Caco-2 (cell line): Measurements from ENCODE around the gene MED13L. TPM values are rescaled to one million over a fixed set of nuclear protein-coding genes. Genes with fewer than 3 reads are reported as not detected.

Experiments
- BruUV-seq: library from RNA; stranded (reverse); fragments of 400-500 nt; replicated peaks from 2 replicates; lab custom pipeline; 2021; lab: Mats Ljungman, UMichigan
- CTCF ChIA-PET: fragments of 300-600 bp; sonication (Branson Sonifier 250); formaldehyde crosslinking; loops from one replicate; lab custom pipeline; 2022; ENCODE audit warnings: antibody characterized with exemption; lab: Charles Lee
- POLR2A ChIA-PET: fragments of 300-600 bp; sonication (Branson Sonifier 250); formaldehyde crosslinking; loops from one replicate; lab custom pipeline; 2022; ENCODE audit warnings: antibody characterized with exemption; lab: Charles Lee
- DNase-seq, 2 experiments: peaks; one replicate each; pipeline versions ENCODE4 v3.0.0 to v3.0.0-alpha.2; 2020 to 2022
- H3K27me3 ChIP-seq: replicated peaks from 2 replicates; pipeline ENCODE4 v1.6.0; 2011; ENCODE audit warnings: low read length; ENCODE audit not compliant: control insufficient read depth, insufficient read depth
- H3K36me3 ChIP-seq: 2 replicates; pipeline ENCODE4 v1.5.1; 2011; ENCODE audit warnings: low read length; ENCODE audit not compliant: control insufficient read depth, insufficient read depth
- H3K4me1 ChIP-seq: fragments of 250-450 bp; sonication (Bioruptor Pico); 2 replicates; pipeline ENCODE4 v1.5.1; 2020; ENCODE audit warnings: mild to moderate bottlenecking
- H3K4me3 ChIP-seq: 2 replicates; pipeline ENCODE4 v1.5.1; 2011; ENCODE audit warnings: low read depth, mild to moderate bottlenecking, control low read depth, low read length
- H3K9me3 ChIP-seq: fragments of 250-450 bp; sonication (Bioruptor Pico); 2 replicates; pipeline ENCODE4 v1.5.1; 2020; ENCODE audit warnings: mild to moderate bottlenecking, moderate library complexity
- H3K27ac Mint-ChIP-seq: one replicate; pipeline ENCODE4 v1.8.0; 2022; ENCODE audit warnings: mixed read lengths; ENCODE audit not compliant: unreplicated experiment
- H3K27me3 Mint-ChIP-seq: one replicate; pipeline ENCODE4 v1.8.0; 2022; ENCODE audit warnings: mixed read lengths; ENCODE audit not compliant: insufficient read depth, unreplicated experiment
- H3K36me3 Mint-ChIP-seq: one replicate; pipeline ENCODE4 v1.8.0; 2022; ENCODE audit warnings: mild to moderate bottlenecking, mixed read lengths; ENCODE audit not compliant: insufficient read depth, unreplicated experiment
- H3K4me1 Mint-ChIP-seq: one replicate; pipeline ENCODE4 v1.8.0; 2022; ENCODE audit warnings: low read depth, mixed read lengths; ENCODE audit not compliant: unreplicated experiment
- H3K4me3 Mint-ChIP-seq: one replicate; pipeline ENCODE4 v1.8.0; 2022; ENCODE audit warnings: mild to moderate bottlenecking, moderate library complexity, mixed read lengths; ENCODE audit not compliant: unreplicated experiment
- H3K9me3 Mint-ChIP-seq: one replicate; pipeline ENCODE4 v1.8.0; 2022; ENCODE audit warnings: mixed read lengths; ENCODE audit not compliant: unreplicated experiment
- CTCF ChIP-seq, 2 experiments: fragments of 200-600 bp in 1 of 2; IDR thresholded peaks; 1 replicate in 1 of 2; 2 replicates in 1 of 2; pipeline versions ENCODE4 v1.5.1 to v1.8.0; 2011 to 2022; ENCODE audit warnings: antibody characterized with exemption in 1 of 2, control low read depth in 1 of 2, inconsistent platforms in 1 of 2, low read depth in 1 of 2, low read length in 1 of 2, mild to moderate bottlenecking in 1 of 2, moderate library complexity in 1 of 2; ENCODE audit not compliant: insufficient read depth in 1 of 2, severe bottlenecking in 1 of 2, unreplicated experiment in 1 of 2
- intact Hi-C: fragments of 100-400 bp; cut with micrococcal nuclease; formaldehyde crosslinking; loops from one replicate; pipeline ENCODE4 v1.10.0; 2022; ENCODE audit not compliant: unreplicated experiment
- total RNA-seq: library from RNA; stranded (reverse); gene quantifications from 2 replicates; pipeline ENCODE4 v1.2.3, GENCODE V29; 2022

MED13L gene
- total RNA-seq, 1 experiment from 2014 or later = 160 TPM

GRCh38 chr12:116069943-116070342, 207.6 kb downstream of the MED13L start:
- H3K36me3 ChIP-seq = no peaks in the 10 kb centered on the region
- no peaks in the 10 kb centered on the region for H3K27me3 Mint-ChIP-seq
- TF ChIP-seq CTCF (IDR thresholded peaks at IDR 0.05; ENCODE audit: insufficient read depth in 1 of 2, low read depth in 1 of 2, low read length in 1 of 2, severe bottlenecking in 1 of 2, unreplicated experiment in 1 of 2) = no peak
- H3K27me3 ChIP-seq = no peaks in the 10 kb centered on the region
- no peaks in the 10 kb centered on the region for H3K9me3 Mint-ChIP-seq
- no peak overlapping the region for H3K27ac Mint-ChIP-seq
- ChIA-PET POLR2A (no interaction called here), CTCF (no interaction called here)
- no peak overlapping the region for H3K4me3 ChIP-seq
- H3K4me3 Mint-ChIP-seq = no peak overlapping the region
- no peaks in the 10 kb centered on the region for H3K9me3 ChIP-seq
- H3K4me1 Mint-ChIP-seq = peaks cover 25% of the 10 kb centered on the region
- intact Hi-C loops = loop anchor here (10.0 kb wide), 1 partner anchor 165 kb away; no protein-coding TSS in a partner anchor
- no peaks in the 10 kb centered on the region for H3K36me3 Mint-ChIP-seq
- H3K4me1 ChIP-seq = no peaks in the 10 kb centered on the region; the same call in 1 of the 2 replicates
- no peak for DNase-seq
- BruUV-seq = no TSS peak

GRCh38 chr12:116068853-116069252, 208.6 kb downstream of the MED13L start:
- H3K36me3 ChIP-seq = no peaks in the 10 kb centered on the region
- no peaks in the 10 kb centered on the region for H3K27me3 ChIP-seq
- TF ChIP-seq CTCF (IDR thresholded peaks at IDR 0.05; ENCODE audit: insufficient read depth in 1 of 2, low read depth in 1 of 2, low read length in 1 of 2, severe bottlenecking in 1 of 2, unreplicated experiment in 1 of 2) = no peak
- POLR2A ChIA-PET = no interaction called here
- Mint-ChIP-seq H3K4me1 (peaks cover 23% of the 10 kb centered on the region), H3K9me3 (no peaks in the 10 kb centered on the region), H3K4me3 (no peak overlapping the region), H3K27me3 (no peaks in the 10 kb centered on the region), H3K36me3 (no peaks in the 10 kb centered on the region), H3K27ac (no peak overlapping the region)
- DNase-seq = no peak
- CTCF ChIA-PET = no interaction called here
- BruUV-seq = no TSS peak
- H3K9me3 ChIP-seq = no peaks in the 10 kb centered on the region
- intact Hi-C loops = loop anchor here (10.0 kb wide), 1 partner anchor 166 kb away; no protein-coding TSS in a partner anchor
- H3K4me1 ChIP-seq = no peaks in the 10 kb centered on the region; the same call in 1 of the 2 replicates
- no peak overlapping the region for H3K4me3 ChIP-seq

GRCh38 chr12:116068371-116068770, 209.1 kb downstream of the MED13L start:
- Mint-ChIP-seq H3K36me3 (no peaks in the 10 kb centered on the region), H3K9me3 (no peaks in the 10 kb centered on the region), H3K4me3 (no peak overlapping the region), H3K27me3 (no peaks in the 10 kb centered on the region), H3K27ac (no peak overlapping the region), H3K4me1 (peaks cover 23% of the 10 kb centered on the region)
- POLR2A ChIA-PET = no interaction called here
- BruUV-seq = no TSS peak
- Histone ChIP-seq H3K9me3 (no peaks in the 10 kb centered on the region), H3K36me3 (no peaks in the 10 kb centered on the region), H3K4me1 (no peaks in the 10 kb centered on the region; the same call in 1 of the 2 replicates), H3K4me3 (no peak overlapping the region), H3K27me3 (no peaks in the 10 kb centered on the region)
- CTCF ChIA-PET = no interaction called here
- no peak for TF ChIP-seq CTCF (IDR thresholded peaks at IDR 0.05; ENCODE audit: insufficient read depth in 1 of 2, low read depth in 1 of 2, low read length in 1 of 2, severe bottlenecking in 1 of 2, unreplicated experiment in 1 of 2)
- intact Hi-C loops = loop anchor here (10.0 kb wide), 1 partner anchor 166 kb away; no protein-coding TSS in a partner anchor
- no peak for DNase-seq
